Ovary (tissue), 1 donor: ENCODE results near the gene MBNL1.

Experiments
- EP300 ChIP-seq: sonication (generic); formaldehyde crosslinking; IDR thresholded peaks from one replicate; pipeline ENCODE4 v1.6.1; 2017; ENCODE audit warnings: antibody characterized with exemption
- POLR2A ChIP-seq: fragments of 450-650 bp; IDR thresholded peaks from one replicate; pipeline ENCODE4 v1.6.1; 2017; ENCODE audit warnings: antibody characterized with exemption, mild to moderate bottlenecking, moderate library complexity

DNA sequence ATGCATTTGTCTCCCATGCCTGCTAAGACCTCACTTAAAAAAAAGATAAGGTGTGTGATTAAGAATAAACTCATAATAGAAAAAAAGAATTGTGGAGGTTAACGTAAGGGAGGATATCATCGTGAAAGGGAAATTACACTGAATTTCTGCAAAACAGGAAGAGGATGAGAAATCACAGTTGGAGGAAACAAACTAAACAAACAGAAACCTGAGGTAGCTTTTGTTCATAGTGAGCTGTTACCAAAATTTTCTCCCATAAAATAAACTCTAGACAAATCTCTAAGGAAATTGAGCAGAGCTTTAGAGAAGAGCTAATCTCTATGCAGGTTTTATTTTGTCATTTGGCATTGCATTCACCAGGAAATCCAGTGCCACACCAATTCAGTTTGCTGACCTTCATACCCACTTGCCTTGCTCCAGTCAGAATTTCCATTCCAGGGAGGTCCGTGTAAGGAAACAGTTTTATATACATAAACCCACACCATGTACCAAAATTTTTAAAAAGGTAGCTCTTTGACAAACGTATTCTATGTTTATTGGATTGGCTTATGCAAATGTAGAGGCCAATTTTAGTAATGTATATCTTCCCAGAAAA is 231.2 kb downstream of the MBNL1 start:
- TF ChIP-seq POLR2A (no peak), EP300 (no peak)
